HCT116 (cell line): ENCODE measurements around the gene BCAN.
A peak's percentile ranks its signal among the peaks of the same experiment; 100 is the strongest.

Experiments
- EZH2 ChIP-seq: fragments of 200-600 bp; sonication (generic); IDR thresholded peaks from 2 replicates; pipeline ENCODE4 v1.6.1; 2017; ENCODE audit warnings: antibody characterized with exemption, mixed run types
- POLR2A ChIP-seq: IDR thresholded peaks from 2 replicates; pipeline ENCODE4 v1.7.0; 2011; ENCODE audit warnings: borderline replicate concordance; ENCODE audit not compliant: insufficient read depth, insufficient read length; ENCODE audit errors: extremely low read depth
- SP1 ChIP-seq: IDR thresholded peaks from 2 replicates; pipeline ENCODE4 v1.6.1; 2012; ENCODE audit warnings: low read depth
- TCF7L2 ChIP-seq: IDR thresholded peaks from 2 replicates; pipeline ENCODE4 v1.7.0; 2011; ENCODE audit warnings: borderline replicate concordance, inconsistent platforms; ENCODE audit not compliant: insufficient read depth, insufficient read length; ENCODE audit errors: extremely low read depth
- ZNF274 ChIP-seq: fragments of 200-500 bp; sonication (Bioruptor generic); IDR thresholded peaks from 2 replicates; pipeline ENCODE4 v1.6.1; 2014; ENCODE audit warnings: mild to moderate bottlenecking, low read depth, low read length, inconsistent platforms
- TF ChIP-seq, protein P1 (sequence below), 3 experiments: fragments of 200-600 bp in 1 of 3; sonication (generic) in 1 of 3; IDR thresholded peaks in 2 of 3; conservative IDR thresholded peaks in 1 of 3; 2 replicates each; pipeline ENCODE4 v1.5.1; 2012 to 2017; ENCODE audit warnings: low read depth in 2 of 3, low read length in 2 of 3, antibody characterized with exemption in 1 of 3, borderline replicate concordance in 1 of 3, control low read depth in 1 of 3, mild to moderate bottlenecking in 1 of 3, mixed read lengths in 1 of 3, mixed run types in 1 of 3, moderate library complexity in 1 of 3; ENCODE audit not compliant: insufficient read depth in 1 of 3
- TF ChIP-seq, protein P2 (sequence below): IDR thresholded peaks from 2 replicates; pipeline ENCODE4 v1.6.1; 2012; ENCODE audit warnings: low read depth

DNA sequence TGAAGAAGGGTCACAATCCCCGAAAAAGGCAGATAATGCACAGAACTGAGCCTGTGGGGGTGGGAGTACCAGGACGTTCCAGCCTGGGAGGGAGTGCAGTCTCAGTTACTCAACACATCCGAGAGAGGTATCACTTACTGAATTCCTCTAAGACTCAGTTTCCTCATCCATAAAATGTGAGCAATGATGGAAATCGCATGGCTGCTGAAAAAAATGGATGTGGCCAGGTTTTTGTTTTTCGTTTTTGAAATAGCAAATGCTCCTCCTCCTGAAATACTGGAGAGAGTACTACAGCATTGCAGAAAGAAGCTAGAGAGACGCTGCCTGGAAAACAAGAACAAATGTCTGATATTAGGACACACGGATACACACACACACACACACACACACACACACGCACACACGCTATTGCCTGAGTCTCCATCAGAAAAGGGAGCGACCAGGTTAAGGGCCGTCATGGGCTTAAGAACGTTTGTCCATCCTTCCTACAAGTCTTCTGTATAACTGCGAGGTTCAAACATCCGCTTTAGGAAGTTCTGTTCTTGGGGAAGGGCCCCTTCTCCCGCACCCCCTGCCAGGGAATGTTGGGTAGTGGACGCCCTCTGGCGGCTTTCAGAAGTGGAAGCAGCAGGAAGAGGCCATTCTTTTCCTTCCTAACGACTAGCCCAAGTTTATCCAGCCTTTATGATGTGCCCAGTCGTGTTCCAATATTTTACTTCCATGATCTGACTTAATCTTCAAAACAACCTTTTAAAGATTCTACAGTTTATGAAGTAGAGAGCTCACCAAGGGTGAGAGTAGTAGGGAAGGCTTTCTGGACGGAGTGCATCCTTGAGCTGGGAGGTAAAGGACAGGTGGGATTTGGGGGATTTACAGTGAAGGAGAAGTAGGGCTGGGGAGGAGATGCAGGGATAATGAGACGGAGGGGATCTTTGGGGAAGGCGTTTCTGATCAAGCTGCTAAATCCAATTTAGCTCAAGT is 36.0 kb downstream of the BCAN start:
- TF ChIP-seq, protein P1, sequence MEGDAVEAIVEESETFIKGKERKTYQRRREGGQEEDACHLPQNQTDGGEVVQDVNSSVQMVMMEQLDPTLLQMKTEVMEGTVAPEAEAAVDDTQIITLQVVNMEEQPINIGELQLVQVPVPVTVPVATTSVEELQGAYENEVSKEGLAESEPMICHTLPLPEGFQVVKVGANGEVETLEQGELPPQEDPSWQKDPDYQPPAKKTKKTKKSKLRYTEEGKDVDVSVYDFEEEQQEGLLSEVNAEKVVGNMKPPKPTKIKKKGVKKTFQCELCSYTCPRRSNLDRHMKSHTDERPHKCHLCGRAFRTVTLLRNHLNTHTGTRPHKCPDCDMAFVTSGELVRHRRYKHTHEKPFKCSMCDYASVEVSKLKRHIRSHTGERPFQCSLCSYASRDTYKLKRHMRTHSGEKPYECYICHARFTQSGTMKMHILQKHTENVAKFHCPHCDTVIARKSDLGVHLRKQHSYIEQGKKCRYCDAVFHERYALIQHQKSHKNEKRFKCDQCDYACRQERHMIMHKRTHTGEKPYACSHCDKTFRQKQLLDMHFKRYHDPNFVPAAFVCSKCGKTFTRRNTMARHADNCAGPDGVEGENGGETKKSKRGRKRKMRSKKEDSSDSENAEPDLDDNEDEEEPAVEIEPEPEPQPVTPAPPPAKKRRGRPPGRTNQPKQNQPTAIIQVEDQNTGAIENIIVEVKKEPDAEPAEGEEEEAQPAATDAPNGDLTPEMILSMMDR (IDR thresholded peaks at IDR 0.05 in 2 of 3, conservative IDR thresholded peaks at IDR 0.05 in 1 of 3; ENCODE audit: borderline replicate concordance in 1 of 3, insufficient read depth in 1 of 3, low read depth in 2 of 3, low read length in 2 of 3): peak; percentile 88 to 98 (median 95)
- TF ChIP-seq, protein P2, sequence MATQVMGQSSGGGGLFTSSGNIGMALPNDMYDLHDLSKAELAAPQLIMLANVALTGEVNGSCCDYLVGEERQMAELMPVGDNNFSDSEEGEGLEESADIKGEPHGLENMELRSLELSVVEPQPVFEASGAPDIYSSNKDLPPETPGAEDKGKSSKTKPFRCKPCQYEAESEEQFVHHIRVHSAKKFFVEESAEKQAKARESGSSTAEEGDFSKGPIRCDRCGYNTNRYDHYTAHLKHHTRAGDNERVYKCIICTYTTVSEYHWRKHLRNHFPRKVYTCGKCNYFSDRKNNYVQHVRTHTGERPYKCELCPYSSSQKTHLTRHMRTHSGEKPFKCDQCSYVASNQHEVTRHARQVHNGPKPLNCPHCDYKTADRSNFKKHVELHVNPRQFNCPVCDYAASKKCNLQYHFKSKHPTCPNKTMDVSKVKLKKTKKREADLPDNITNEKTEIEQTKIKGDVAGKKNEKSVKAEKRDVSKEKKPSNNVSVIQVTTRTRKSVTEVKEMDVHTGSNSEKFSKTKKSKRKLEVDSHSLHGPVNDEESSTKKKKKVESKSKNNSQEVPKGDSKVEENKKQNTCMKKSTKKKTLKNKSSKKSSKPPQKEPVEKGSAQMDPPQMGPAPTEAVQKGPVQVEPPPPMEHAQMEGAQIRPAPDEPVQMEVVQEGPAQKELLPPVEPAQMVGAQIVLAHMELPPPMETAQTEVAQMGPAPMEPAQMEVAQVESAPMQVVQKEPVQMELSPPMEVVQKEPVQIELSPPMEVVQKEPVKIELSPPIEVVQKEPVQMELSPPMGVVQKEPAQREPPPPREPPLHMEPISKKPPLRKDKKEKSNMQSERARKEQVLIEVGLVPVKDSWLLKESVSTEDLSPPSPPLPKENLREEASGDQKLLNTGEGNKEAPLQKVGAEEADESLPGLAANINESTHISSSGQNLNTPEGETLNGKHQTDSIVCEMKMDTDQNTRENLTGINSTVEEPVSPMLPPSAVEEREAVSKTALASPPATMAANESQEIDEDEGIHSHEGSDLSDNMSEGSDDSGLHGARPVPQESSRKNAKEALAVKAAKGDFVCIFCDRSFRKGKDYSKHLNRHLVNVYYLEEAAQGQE: no peak
- TF ChIP-seq POLR2A (no peak), EZH2 (no peak), SP1 (no peak), TCF7L2 (no peak), ZNF274 (no peak)
